Peyer's patch (tissue), 4 donors: ENCODE results near the gene CAV1.

Experiments used
- CTCF ChIP-seq, 6 experiments: fragments of 450-650 bp in 4 of 6; fragments of 200-600 bp in 2 of 6; sonication (generic) in 1 of 6; IDR thresholded peaks; one replicate each; pipeline ENCODE4 v1.5.1; 2017 to 2019; ENCODE audit warnings: antibody characterized with exemption in 6 of 6, mild to moderate bottlenecking in 3 of 6, moderate library complexity in 1 of 6
- POLR2A ChIP-seq, 2 donors: fragments of 450-650 bp; IDR thresholded peaks; one replicate each; pipeline ENCODE4 v1.5.1; 2017; ENCODE audit warnings: antibody characterized with exemption in 2 of 2, mild to moderate bottlenecking in 2 of 2, moderate library complexity in 2 of 2

- TF ChIP-seq CTCF (IDR thresholded peaks at IDR 0.05) (no peak), POLR2A (IDR thresholded peaks at IDR 0.05) (no peak)
Observed at GRCh38 chr7:116500078-116500853, 24.6 kb upstream of the CAV1 start.
